ENCODE data around the gene CTTN.

Gene CTTN

GRCh38 chr11:70478166-70478890, 80.0 kb downstream of the CTTN start:
- DNase-seq, result no peak

DNA sequence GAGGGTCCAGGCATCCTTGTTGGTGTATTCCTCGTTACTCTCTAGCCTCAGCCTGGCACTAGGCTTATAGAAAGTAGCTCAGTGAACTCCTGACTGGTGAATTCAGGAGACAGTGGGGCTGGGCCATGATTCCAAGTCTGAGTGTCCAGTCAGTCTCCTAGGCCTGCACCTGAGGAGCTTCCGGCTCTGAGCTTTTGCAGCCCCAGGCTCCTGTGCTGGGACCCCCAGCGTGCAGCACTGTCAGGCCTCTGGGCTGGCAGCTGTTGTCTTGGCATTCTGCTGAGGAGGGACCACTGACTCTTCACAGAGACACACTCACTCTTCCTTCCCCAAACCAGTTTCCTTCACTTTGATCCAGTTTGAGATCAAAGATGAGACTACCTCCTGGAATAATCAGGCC, 82.4 kb downstream of the CTTN start:
- DNase-seq, result no peak

- no peak for DNase-seq
Measured at GRCh38 chr11:70481625-70482528, 83.5 kb downstream of the CTTN start.

- no peak for DNase-seq
Measured at GRCh38 chr11:70482529-70482917, 84.2 kb downstream of the CTTN start.

- no peak for DNase-seq
Measured at GRCh38 chr11:70483077-70483861, 84.9 kb downstream of the CTTN start.

DNA sequence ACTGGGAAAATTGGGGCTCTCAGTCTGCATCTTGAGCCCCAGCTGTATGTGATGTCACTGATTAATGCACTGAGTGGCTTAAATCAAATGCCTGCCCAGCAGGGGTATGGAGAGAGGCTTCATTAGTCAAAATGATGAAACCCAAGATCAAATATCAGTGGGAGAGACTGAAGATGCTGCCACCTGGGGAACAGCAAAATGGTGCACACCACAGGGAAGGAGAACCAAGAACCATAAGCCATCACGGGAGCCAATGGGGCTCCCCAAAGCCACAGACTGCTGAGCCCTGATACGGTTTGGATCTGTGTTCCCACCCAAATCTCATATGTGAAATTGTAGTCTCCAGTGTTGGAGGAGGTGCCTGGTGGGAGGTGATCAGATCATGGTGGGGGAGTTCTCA, 85.6 kb downstream of the CTTN start:
- DNase-seq, result no peak

- DNase-seq, result no peak
Measured at GRCh38 chr11:70485326-70486025, 87.1 kb downstream of the CTTN start.

GRCh38 chr11:70486026-70486415, 87.7 kb downstream of the CTTN start:
- no peak for DNase-seq

Data from NCI-H1436 (cell line).